ENCODE results near the gene ZSWIM5.
"Not testable (repeated sequence)": the region's sequence is repeated elsewhere in the genome, so short reads cannot be mapped to it uniquely, and the experiment has no call there.

The ZSWIM5 gene

GRCh38 chr1:45001011-45001481, 205.4 kb downstream of the ZSWIM5 start:
- no peak for DNase-seq (ENCODE audit: low spot score)
- TF ChIP-seq, protein P1, sequence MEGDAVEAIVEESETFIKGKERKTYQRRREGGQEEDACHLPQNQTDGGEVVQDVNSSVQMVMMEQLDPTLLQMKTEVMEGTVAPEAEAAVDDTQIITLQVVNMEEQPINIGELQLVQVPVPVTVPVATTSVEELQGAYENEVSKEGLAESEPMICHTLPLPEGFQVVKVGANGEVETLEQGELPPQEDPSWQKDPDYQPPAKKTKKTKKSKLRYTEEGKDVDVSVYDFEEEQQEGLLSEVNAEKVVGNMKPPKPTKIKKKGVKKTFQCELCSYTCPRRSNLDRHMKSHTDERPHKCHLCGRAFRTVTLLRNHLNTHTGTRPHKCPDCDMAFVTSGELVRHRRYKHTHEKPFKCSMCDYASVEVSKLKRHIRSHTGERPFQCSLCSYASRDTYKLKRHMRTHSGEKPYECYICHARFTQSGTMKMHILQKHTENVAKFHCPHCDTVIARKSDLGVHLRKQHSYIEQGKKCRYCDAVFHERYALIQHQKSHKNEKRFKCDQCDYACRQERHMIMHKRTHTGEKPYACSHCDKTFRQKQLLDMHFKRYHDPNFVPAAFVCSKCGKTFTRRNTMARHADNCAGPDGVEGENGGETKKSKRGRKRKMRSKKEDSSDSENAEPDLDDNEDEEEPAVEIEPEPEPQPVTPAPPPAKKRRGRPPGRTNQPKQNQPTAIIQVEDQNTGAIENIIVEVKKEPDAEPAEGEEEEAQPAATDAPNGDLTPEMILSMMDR (IDR thresholded peaks at IDR 0.05; ENCODE audit: extremely low read depth, missing control alignments), result no peak

- no peak for DNase-seq (ENCODE audit: low spot score)
- TF ChIP-seq, protein P1 (IDR thresholded peaks at IDR 0.05; ENCODE audit: extremely low read depth, missing control alignments), result no peak
Observed at GRCh38 chr1:44999232-44999631, 207.2 kb downstream of the ZSWIM5 start.

DNA sequence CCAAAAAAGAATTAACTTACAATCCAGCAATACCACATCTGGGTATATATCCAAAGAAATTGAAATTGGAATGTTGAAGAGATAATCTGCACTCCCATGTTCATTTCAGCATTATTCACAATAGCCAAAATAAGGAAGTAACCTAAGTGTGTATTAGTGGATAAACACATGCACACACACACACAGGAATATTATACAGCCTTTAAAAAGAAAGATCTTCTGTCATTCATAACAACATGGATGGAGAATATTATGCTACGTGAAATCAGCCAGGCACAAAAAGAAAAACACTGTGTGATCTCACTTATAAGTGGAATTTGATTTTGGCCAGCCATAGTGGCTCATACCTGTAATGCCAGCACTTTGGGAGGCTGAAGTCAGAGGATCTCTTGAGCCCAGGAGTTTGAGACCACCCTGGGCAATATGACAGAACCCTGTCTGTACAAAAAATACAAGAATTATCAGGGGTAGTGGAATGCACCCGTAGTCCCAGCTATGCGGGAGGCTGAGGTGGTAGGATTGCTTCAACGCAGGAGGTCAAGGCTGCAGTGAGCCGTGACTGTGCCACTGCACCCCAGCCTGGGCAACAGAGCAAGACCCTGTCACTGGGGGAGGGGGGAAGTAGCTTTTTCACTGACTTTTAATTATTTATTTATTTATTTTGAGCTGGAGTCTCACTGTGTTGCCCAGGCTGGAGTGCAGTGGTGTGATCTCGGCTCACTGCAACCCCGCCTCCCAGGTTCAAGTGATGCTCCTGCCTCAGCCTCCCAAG, 210.8 kb downstream of the ZSWIM5 start:
- no peak for DNase-seq (ENCODE audit: low spot score)
- TF ChIP-seq, protein P1 (IDR thresholded peaks at IDR 0.05; ENCODE audit: extremely low read depth, missing control alignments), result no peak

GRCh38 chr1:44994309-44994898, 212.0 kb downstream of the ZSWIM5 start:
- no peak for DNase-seq (ENCODE audit: low spot score)
- TF ChIP-seq, protein P1 (IDR thresholded peaks at IDR 0.05; ENCODE audit: extremely low read depth, missing control alignments), result no peak

DNA sequence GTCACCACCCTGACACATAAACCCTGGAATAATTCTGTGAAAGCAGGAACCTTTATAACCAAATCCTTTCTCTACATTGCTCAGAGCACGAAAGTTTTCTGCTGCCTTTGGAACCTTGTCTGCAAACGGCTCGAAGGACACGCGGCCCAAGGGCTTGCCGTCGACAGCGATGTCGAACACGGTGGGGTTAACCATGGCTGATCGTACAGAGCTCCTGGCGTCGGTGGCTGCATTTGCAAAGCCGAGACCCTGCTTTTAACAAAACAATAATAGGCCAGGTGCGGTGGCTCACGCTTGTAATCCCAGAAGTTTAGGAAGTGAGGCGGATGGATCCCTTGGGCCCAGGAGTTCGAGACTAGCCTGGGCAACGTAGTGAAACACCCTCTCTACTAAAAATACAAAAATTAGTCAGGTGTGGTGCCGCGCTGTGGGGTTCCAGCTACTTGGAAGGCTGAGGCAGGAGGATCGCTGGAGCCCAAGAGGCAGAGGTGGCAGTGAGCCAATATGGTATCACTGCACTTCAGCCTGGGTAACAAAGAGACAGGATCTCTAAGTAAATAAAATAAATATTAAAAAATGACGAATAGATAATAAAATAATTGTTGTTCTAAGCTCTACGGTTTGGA, 217.8 kb downstream of the ZSWIM5 start:
- TF ChIP-seq, protein P1 (IDR thresholded peaks at IDR 0.05; ENCODE audit: extremely low read depth, missing control alignments), result no peak
- DNase-seq (ENCODE audit: low spot score), result no peak

- no peak for DNase-seq (ENCODE audit: low spot score)
- TF ChIP-seq, protein P1 (IDR thresholded peaks at IDR 0.05; ENCODE audit: extremely low read depth, missing control alignments), result no peak
Observed at GRCh38 chr1:44985747-44986359, 220.6 kb downstream of the ZSWIM5 start.

DNA sequence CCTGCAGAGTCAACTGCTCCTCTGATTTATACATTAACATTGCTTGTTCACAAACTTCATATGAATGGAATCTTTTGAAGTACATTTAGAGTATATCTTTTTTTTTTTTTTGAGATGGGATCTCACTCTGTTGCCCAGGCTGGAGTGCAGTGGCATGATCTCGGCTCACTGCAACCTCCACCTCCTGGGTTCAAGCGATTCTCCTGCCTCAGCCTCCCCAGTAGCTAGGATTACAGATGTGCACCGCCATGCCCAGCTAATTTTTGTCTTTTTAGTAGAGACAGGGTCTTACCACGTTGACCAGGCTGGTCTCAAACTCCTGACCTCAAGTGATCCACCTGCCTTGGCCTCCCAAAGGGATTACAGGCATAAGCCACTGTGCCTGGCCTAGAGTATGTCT, 229.0 kb downstream of the ZSWIM5 start:
- DNase-seq (ENCODE audit: low spot score), result not testable (repeated sequence)

All from GM20000 (cell line).